Mesothelial cell of epicardium (in vitro differentiated cells): ENCODE results near the gene RSBN1. TPM values are rescaled to one million over a fixed set of nuclear protein-coding genes. Genes with fewer than 3 reads are reported as not detected.

Experiments
- DNase-seq, 2 experiments: peaks; one replicate each; pipeline ENCODE4 v3.0.0; 2021; ENCODE audit warnings: low spot score in 2 of 2; ENCODE audit not compliant: unreplicated experiment in 2 of 2
- H3K27ac Mint-ChIP-seq: 2 replicates; pipeline ENCODE4 v1.8.0; 2021; ENCODE audit warnings: mixed read lengths
- H3K27me3 Mint-ChIP-seq: 2 replicates; pipeline ENCODE4 v1.8.0; 2021; ENCODE audit warnings: low read depth, mixed read lengths
- H3K36me3 Mint-ChIP-seq: 2 replicates; pipeline ENCODE4 v1.8.0; 2021; ENCODE audit warnings: mixed read lengths
- H3K4me1 Mint-ChIP-seq: 2 replicates; pipeline ENCODE4 v1.8.0; 2021; ENCODE audit warnings: mixed read lengths
- H3K4me3 Mint-ChIP-seq: 2 replicates; pipeline ENCODE4 v1.8.0; 2021; ENCODE audit warnings: mild to moderate bottlenecking, moderate library complexity, mixed read lengths
- H3K9me3 Mint-ChIP-seq: 2 replicates; pipeline ENCODE4 v1.8.0; 2021; ENCODE audit warnings: mixed read lengths
- CTCF ChIP-seq: fragments of 200-600 bp; sonication (generic); IDR thresholded peaks from one replicate; pipeline ENCODE4 v1.5.0; 2021; ENCODE audit warnings: antibody characterized with exemption; ENCODE audit not compliant: unreplicated experiment
- total RNA-seq: library from RNA; stranded (reverse); gene quantifications from 3 replicates; pipeline ENCODE4 v1.2.1, GENCODE V29; 2021

The RSBN1 gene
- total RNA-seq, 1 donor from 2014 or later: 23.7 TPM

DNA sequence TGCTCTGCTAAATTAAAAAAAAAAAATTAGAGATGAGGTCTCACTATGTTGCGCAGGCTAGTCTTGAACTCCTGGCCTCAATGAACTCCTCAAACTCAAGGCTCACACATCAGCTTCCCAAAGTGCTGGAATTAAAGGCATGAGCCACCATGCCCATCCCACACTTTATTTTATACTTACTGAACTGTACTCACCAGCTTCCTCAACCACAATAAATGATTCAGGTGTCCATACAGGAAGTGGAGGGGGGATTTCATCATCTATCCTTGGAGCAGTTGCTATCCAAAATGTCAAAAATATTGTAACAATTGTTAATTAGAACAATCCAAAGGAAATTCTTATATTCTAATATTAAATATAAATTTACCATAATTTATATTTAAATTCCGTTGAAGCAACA is 22.4 kb upstream of the RSBN1 start:
- Mint-ChIP-seq H3K9me3 (no peaks in the 10 kb centered on the region), H3K27me3 (peaks cover 17% of the 10 kb centered on the region), H3K36me3 (no peaks in the 10 kb centered on the region), H3K4me3 (no peak overlapping the region), H3K4me1 (peaks cover 5% of the 10 kb centered on the region), H3K27ac (no peak overlapping the region)
- DNase-seq: no peak
- TF ChIP-seq CTCF: no peak

DNA sequence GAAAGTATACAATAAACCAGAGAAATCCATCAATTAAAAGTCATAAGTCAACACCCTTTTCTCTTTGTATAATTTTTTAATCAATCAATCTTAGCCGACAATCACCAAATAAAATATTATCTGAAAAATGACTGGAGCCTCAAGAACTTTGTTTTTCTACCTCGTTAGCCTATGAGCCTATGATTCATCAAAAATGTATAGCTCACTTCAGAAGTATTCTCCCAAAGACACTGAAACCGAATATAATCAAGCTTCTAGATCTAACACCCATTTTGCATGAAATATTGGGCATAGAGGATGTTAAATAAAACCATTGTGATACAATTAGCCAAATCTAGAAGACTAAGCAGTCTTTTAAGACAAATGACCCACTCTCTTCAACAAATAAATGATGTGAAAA is 17.8 kb upstream of the RSBN1 start:
- peaks cover 17% of the 10 kb centered on the region for H3K27me3 Mint-ChIP-seq
- no peak for DNase-seq
- no peaks in the 10 kb centered on the region for H3K36me3 Mint-ChIP-seq
- H3K4me1 Mint-ChIP-seq: peaks cover 7% of the 10 kb centered on the region
- no peaks in the 10 kb centered on the region for H3K9me3 Mint-ChIP-seq
- H3K27ac Mint-ChIP-seq: no peak overlapping the region
- TF ChIP-seq CTCF: no peak
- H3K4me3 Mint-ChIP-seq: no peak overlapping the region

- Mint-ChIP-seq H3K27ac (no peak overlapping the region), H3K36me3 (no peaks in the 10 kb centered on the region)
These were observed 9.6 kb upstream of the RSBN1 start for GRCh38 chr1:113821916-113822315.

DNA sequence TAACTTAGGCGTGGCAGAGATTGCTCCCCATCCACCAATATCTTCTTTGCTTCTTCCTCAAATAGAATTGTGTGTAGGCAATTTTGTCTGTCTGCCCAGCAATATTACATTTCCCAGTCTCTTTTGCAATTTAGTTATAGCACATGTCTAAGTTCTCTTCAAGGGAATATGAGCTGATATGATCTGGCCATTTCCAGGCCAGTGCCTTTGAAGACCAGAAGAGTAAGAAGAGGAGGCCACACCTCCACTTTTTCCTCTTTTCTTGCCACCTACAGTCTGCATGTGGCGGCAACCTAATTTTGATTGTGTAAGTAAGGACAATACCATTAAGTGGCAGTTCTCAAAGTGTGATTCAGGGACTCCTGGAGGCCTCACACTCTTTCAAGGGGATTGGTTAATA is 6.3 kb upstream of the RSBN1 start:
- no peaks in the 10 kb centered on the region for H3K27me3 Mint-ChIP-seq
- no peak for DNase-seq
- no peaks in the 10 kb centered on the region for H3K4me1 Mint-ChIP-seq
- H3K4me3 Mint-ChIP-seq: no peak overlapping the region
- H3K36me3 Mint-ChIP-seq: no peaks in the 10 kb centered on the region
- no peak for TF ChIP-seq CTCF
- no peaks in the 10 kb centered on the region for H3K9me3 Mint-ChIP-seq
- H3K27ac Mint-ChIP-seq: no peak overlapping the region

More at GRCh38 chr1:113821916-113822315, 9.6 kb upstream of the RSBN1 start:
- DNase-seq: no peak
- Mint-ChIP-seq H3K27me3 (no peaks in the 10 kb centered on the region), H3K9me3 (no peaks in the 10 kb centered on the region), H3K4me3 (no peak overlapping the region), H3K4me1 (no peaks in the 10 kb centered on the region)
- TF ChIP-seq CTCF: no peak

GRCh38 chr1:113813218-113813617 is 942 bp upstream of the RSBN1 start:
- Mint-ChIP-seq H3K27me3 (no peaks in the 10 kb centered on the region), H3K36me3 (peaks cover 4% of the 10 kb centered on the region), H3K4me3 (peak overlapping the region; percentile 98), H3K27ac (peak overlapping the region; percentile 21), H3K4me1 (peaks cover 18% of the 10 kb centered on the region), H3K9me3 (peaks cover 4% of the 10 kb centered on the region)
- TF ChIP-seq CTCF: no peak
- no peak for DNase-seq

- H3K4me1 Mint-ChIP-seq: peaks cover 18% of the 10 kb centered on the region
- H3K36me3 Mint-ChIP-seq: peaks cover 6% of the 10 kb centered on the region
- peaks cover 4% of the 10 kb centered on the region for H3K9me3 Mint-ChIP-seq
- no peak for DNase-seq
- H3K27ac Mint-ChIP-seq: peak overlapping the region; percentile 98
- TF ChIP-seq CTCF: no peak
- peak overlapping the region; percentile 98 for H3K4me3 Mint-ChIP-seq
- no peaks in the 10 kb centered on the region for H3K27me3 Mint-ChIP-seq
These were observed 422 bp upstream of the RSBN1 start for GRCh38 chr1:113812661-113813135.
